Left hindlimb (tissue), 1 donor: ENCODE data around the gene ASPSCR1.

ENCODE experiments used
- DNase-seq: peaks from one replicate; pipeline ENCODE4 v3.0.0-alpha.2; 2018

ASPSCR1 gene

DNA sequence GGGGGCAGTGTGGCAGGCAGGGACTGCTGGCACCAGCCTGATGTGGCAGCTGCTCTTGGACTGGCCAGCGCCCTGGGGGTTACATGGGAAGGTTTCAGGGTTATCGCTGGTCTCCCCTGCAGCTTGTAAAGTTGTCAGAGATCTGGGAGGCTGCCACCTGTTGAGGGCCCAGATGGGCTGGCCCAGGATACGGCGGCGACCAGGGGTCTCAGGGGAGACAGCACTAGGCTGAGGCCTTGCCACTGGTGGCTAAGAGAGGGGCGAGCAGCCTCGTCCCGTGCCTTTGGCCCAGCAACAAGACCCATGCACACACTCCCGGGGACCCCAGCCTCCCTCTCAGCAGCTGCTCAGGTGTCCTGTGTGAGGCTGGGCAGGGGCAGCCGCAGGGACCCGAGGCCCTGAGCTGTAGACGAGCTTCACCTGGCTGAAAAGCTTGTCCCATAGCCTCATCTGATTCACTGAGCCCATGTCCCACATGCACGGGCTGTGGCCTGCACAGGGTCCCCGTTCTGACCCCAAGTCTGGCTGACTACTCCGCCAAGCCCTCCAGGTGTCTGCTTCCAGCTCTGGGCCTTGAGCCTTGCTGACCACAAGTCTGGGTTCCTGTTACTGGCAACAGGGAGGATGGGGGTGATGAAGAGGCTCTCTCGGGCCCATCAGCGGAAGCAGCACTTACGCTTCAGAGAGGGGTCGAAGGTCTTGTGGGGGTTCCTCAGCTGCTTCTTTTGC is 82.0 kb downstream of the ASPSCR1 start:
- DNase-seq: no peak

DNA sequence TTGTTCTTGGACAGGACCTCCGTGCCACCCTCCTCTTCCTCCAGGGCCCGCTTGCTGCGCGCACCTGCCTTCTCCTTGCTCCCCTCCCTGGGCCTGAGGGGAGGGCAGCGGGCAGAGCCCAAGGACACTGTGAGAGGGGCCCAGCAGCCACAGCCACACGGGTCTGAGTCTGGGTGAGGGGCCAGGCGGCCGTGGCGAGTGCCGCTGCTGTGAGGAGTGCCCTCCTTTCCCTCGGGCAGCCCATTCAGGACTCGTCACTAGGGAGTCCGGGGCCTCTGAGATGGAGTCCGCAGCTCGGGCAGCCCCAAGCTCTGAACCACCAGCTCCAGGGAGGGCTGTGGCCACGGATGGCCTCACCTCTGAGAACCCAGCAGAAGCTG is 82.6 kb downstream of the ASPSCR1 start:
- DNase-seq: no peak

DNA sequence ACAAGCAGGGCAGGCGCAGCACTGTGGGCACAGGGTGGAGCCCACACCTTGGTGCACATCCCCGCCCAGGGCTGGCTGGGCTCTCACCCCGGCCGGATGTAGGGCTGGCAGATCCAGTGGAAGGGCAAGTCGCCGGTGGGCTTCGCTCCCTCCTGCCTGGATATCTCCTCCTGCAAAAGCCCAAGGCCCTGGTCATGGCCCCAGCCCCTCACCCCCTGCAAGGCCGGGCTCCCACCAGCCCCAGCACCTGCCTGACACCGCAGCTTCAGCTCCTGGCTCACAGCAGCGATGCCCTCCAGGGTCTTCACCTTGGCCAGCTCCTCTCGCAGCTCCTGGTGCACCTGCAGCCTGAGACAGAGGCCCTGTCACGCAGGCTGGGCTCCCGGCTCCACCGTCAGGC is 83.2 kb downstream of the ASPSCR1 start:
- DNase-seq: no peak

DNA sequence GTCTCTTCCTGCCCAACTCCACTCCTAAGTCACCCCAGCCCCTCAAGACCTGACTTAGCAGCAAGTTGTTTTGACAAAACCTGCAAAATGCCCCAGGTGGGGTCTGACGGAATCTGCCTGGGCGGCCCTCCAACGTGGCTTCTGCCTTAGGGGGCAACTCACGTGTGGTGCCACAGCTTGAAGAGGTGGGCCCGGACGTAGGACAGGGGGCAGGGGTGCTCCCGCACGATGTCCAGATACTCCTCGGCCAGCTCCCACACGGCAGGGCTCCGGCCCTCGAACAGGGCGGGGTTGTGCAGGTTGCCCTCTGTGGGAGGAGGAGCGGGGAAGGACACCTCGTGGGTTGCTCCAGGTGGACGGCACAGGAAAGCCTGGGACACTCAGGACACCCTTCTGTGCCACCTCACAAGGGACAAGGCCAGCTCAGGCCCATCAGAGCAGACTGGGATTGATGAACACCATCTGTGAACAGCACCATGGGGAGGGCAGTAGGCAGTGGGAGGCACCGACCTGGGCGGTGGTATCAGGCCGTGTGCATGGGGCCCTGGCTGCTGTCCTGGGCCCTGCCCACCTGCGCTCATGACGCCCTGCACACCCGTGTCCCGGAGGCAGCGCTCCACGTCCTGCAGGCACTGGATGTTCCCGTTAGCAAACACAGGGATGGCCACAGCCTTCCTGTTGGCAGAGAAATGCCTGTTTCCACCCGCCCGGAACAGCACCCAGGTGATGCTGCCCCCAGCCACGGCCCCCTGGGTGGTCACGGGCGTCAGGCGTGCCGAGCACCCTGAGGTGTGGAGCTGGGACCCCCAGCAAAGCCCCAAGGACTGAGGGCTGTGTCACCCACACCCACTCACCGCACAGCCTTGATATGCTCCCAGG is 83.9 kb downstream of the ASPSCR1 start:
- DNase-seq: no peak

DNA sequence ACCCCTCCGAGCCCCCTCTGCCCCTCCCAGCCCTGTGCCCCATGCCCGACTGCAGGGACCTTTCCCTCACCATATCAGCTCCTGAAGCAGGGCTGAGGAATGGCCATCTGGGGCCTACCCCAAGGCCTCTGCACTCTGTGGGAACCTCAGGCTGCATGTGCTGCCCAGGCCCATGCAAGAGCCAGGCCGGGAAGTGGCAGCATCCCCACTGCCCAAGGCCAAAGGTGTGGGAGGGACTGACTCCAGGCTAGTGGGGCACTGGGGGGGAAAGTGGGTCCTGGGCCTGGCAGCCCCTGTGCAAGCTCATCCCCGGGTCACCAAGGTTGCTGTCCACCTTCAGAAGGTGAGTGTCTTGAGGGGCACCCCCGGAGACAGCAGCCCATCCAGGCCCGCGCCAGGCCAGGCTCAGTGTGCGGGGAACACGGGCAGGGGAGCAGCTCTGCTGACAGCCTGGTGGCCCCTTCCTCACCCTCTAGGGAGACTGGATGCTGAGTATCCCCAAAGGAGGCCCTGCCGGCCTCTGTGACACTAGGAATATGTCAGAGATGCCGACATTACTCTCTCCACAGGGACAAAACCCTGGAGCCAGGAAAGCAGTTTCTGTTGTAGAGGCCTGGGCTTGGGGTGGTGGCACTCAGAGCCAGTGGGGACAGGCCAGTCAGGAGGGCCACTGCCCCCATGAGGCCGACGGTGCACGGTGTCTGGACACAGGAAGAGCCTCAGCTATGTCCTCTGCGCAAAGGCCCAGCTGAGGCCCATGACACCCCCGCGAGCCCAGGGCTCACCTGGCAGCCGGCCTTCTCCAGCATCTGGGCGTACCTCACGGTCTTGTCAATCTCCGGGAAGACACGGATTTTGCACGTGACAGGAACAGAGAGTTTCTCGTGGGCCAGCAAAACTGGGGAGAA is 84.9 kb downstream of the ASPSCR1 start:
- DNase-seq: no peak

DNA sequence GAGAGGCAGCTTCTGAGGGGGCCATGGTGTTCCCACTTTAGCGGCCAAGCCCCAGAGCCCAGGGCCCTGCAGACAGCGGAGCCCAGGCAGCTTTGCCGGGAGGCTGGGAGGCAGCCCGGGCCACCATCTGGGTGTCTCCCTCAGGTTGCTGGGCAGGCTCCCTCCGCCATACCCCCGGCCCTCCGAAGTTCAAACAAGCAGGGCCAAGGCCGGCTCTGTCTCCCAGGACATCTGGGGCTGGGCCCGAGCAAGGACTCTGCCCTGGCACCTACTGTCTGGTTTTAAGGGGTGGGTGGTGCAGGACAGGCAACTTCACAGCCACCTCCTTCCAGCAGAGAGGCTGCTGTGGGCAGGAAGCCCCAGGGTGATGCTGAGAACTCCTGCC is 85.5 kb downstream of the ASPSCR1 start:
- no peak for DNase-seq

DNA sequence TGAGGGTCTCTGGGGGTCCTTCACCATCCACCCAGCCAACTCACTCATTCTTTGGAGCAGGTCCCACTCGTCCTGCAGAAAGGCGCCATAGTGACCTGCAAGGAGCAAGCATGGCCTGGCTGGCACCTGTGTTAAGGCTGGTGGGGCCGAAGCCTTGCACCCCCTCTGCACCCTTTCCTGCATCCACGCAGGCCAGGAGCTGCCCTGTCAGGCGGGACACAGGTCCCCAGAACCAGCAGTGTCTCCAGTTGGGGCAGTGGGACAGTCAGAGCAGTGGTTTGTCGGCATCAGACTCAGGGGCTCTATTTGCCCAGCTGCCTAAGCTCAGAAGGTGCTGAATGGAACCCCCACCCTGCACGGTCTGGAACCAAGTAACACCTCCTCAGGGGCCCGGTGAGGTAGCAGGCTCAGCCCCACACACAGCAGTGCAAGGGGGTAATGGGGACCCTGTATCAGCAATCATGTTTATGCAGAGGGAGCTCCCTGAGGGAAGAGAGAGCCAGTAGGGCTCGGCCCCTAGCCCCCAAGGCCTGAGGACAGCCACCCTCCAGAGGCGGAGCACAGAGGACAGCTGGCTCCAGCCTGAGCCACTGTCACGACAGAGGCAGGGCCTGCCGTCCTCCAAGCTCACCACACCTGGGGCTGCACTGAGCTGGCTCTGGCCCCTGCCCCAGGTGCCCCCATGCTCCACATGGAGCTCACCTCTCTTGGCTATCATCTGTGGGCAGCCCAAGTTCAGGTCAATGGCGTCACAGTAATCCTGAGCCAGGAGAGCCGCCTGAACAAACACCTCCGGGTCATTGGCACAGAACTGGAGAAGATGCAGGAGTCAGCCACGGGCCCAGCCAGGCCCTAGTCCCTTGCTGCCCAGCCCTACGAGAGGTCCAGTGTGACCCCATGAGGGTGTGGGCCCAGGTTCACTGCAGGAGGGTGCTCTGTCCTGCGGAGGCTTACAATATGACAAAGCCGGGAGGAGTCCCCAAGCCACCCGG is 86.3 kb downstream of the ASPSCR1 start:
- DNase-seq: no peak

DNA sequence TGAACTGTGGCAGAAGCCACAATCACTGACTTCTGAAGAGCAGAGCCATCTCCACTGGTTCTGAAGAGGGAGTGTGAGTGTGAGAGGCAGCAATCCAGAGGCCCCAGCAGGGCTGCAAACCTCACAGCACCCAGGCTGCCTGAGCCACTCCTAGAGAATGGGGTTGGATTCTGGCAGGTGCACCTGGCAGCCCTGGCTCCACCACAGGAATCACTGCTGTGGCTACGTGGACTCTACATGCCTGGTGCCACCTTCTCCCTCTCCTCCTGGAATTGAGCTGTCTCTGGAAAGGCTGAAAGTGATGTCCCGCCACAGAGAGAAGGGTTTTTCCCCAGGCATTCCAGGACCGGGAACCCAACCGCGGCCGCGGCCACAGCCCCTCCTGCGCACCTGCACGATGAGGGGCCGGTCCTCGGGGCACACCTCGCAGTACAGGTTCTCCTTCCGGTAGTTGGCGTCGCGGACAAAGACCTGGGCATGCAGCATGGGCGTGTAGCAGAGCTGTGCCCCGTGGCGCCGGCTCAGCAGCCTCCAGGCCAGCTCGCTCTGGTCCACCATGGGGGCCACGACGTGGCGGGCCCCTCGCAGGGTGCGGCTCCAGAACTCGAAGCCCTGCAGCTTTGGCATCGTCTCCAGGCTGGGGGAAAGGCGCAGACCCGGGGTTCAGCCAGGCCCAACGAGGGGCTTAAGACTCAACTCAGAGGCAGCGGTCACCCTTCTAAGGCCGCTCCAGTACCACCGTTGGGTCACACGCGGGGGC is 87.2 kb downstream of the ASPSCR1 start:
- DNase-seq: no peak

DNA sequence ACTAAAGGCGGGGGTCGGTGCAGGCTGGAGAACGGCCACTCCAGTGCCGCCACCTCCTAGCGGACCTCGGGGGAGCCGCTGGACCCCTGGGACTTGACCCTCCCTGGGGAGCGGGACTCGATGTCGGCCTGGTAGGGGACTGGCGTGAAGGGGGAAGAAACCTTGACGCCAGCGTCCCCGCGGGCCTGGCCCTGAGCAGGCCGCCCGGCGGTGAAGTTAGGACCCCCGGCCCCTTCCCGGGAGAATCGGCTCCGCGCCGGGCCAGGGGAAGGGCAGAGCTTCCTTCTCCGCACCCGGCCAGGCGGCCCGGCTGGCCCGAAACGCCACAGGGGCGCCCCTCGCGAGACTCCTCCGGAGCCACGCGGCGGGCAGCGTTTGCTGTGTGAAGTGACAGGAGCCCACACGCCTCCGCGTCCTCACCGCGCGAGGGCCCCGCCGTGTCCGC is 87.8 kb downstream of the ASPSCR1 start:
- DNase-seq: no peak

DNA sequence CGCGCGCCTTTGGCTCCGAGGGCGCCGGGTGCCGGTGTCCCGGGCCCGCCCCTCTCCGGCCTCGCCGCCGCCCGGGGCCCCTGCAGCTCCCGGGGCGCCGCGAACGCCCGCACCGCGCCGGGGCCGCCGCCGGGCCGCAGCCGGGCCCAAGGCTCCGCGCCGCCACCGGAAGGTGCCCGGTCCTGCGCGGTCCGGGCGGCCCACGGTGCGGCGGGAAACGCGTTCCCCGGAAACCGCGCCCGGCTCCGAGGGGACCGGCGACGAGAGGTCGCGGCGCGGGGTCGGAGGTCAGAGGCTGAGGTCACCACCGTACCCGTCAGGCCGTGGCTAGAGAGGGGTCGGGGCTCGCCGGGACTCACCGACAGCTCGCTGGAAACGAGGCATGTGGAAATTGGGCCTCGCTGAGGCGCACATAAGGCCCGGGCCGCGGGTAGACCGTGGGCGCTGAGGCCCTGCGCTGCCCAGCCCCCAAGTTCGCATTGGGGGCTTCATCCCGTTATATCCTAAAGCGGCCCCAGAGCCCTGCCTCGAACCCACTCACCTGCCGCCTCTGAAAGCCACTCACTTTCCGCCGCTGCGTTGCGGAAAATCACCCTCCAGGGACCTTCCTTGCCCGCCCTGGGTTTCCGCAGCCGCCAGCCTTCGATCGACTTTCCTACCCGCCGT is 88.3 kb downstream of the ASPSCR1 start, which contains the start of gene DUS1L:
TSS of gene DUS1L (minus strand) at position 167 of the 666 bp plus-strand sequence. CDS start 745 bp downstream, outside the sequence.
- DNase-seq: no peak
